Measurements from ENCODE around the gene TMC7. TPM values are rescaled to one million over a fixed set of nuclear protein-coding genes. Genes with fewer than 3 reads are reported as not detected.
"Not testable (repeated sequence)": the region's sequence is repeated elsewhere in the genome, so short reads cannot be mapped to it uniquely, and the experiment has no call there.

Gene TMC7
- total RNA-seq, 1 donor from 2014 or later, result 2.4 TPM

DNA sequence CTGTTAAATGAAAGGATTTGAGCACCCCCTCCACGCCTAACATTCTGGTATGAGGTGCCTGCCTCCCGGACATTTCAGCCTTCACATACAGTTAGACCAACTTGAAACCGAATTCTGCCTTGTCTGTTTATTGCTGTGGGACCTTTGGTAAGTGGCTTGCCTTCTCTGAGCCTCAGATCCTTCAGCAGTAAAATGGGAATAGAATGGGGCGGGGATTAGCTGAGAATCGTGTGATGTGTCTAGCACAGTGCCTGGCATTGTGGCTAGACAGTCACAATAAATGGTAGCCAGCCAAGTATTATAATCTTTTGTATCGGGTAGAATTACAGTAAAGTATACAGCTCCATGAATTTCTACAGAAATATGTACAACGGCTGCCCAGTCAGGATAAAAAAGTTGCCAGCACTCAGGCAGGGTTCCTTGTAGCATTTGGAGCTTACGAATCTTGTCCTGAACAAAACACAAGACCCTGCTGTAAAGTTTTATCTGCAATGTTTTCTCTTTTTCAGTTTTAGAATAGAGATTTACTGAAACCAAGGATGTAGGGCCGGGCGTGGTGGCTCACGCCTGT is 786 bp downstream of the TMC7 start:
- no peak for DNase-seq

DNA sequence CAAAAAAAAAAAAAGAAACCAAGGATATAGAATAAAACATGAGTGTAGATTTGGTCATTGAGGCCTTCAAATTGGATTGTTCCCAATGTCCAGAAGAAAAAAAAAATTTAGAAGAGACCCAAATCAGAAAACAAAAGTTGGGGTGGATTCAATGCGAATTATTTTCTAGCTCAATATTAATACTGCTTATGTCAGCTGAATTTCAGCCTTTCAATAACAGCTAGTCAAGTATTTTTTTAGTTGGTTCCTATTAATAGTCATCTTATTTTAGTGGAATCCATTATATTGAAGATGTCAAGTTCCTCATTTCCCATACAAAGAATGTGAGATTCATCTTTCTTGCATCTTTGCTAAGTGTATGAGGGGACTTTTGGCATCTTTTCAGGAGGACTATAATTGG is 1.5 kb downstream of the TMC7 start:
- not testable (repeated sequence) for DNase-seq

DNA sequence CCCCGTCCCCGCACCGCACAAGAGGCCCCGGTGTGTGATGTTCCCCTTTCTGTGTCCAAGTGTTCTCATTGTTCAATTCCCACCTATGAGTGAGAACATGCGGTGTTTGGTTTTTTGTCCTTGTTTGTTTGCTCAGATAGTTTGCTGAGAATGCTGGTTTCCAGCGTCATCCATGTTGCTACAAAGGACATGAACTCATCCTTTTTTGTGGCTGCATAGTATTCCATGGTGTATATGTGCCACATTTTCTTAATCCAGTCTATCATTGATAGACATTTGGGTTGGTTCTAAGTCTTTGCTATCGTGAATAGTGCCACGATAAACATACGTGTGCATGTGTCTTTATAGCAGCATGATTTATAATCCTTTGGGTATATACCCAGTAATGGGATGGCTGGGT is 8.0 kb downstream of the TMC7 start:
- DNase-seq, result not testable (repeated sequence)

DNA sequence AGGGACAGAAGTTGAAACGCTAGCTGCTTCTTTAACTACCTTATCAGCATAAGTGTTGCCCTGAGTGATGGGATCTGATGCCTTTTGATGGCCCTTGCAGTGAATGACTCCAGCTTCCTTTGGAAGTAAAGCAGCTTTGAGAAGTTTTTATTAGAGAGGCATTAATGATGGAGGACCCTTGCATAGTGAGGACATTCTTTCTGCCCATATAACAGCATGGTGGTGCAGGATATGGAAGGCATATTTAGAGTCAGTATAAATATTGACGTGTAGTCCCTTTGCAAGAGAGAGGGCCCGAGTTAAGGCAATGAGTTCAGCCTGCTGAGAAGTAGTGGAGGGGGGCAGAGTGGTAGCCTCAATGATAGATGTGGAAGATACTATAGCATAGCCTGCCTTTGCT is 9.8 kb downstream of the TMC7 start:
- not testable (repeated sequence) for DNase-seq

- DNase-seq, result not testable (repeated sequence)
These were observed 10.4 kb downstream of the TMC7 start for GRCh38 chr16:18994181-18994580.

DNA sequence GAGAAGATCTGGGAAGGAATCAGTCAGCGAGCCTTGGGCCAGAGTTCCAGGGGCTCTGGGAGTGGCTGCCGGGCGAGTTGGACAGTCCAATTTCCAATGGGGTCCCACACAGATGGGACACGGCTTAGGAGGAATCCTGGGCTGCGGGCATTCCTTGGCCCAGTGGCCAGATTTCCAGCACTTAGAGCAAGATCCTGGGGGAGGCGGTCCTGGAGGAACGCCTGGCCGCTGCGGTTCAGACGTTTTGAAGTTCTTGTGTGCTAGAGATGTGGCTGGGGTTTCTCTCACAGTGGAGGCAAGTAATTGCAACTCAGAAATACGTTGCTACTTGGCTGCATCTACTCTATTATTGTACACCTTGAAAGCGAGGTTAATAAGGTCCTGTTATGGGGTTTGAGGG is 11.7 kb downstream of the TMC7 start:
- DNase-seq, result not testable (repeated sequence)

GRCh38 chr16:18996536-18996935 is 12.8 kb downstream of the TMC7 start:
- not testable (repeated sequence) for DNase-seq

DNA sequence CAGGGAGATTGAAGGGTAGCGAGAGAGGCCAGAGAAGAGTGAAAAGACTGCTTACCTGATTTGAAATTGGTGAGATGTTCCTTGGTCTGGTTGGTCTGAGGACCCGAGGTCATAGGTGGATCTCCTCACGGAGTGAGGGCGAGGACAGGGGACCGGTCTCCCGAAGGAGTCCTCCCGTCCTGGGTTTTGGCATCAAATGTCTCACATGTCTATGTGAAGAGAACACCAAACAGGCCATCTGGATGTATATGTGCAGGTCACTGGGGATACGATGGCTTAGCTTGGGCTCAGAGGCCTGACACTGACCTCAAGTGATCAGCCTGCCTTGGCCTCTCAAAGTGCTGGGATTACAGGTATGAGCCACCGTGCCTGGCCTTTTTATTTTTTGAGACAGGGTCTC is 13.3 kb downstream of the TMC7 start:
- DNase-seq, result not testable (repeated sequence)

DNA sequence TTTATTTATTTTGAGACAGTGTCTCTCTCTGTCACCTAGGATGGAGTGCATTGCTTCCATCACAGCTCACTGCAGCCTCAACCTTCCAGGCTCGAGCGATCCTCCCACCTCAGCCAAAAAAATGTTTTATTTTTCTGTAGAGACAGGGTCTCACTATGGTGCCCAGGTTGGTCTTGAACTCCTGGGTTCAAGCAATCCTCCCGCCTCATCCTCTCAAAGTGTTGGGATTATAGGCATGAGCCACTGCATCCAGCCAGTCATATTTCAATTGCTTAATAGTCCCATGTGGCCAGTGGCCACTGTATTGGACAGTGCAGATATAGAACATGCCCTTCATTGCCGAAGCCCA is 15.3 kb downstream of the TMC7 start:
- DNase-seq, result no peak

DNA sequence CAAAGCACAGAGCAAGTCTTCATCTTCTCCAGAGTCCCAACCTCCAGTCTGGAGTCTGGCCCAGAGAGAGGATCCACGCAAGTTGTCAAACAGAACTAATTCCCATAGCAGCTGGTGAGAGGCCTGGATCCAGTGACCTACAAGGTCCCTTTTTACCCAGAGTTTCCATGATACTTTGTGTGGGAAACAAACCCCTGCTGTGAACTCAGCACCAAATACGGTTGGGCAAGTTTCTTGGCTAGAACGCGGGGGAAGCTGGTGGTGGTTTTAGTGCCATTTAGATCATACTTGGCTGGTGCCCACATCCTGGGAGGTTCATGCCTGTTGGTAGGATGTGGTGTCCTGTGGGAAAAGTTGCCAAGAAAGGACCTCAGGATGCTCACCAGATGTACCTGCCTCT is 18.1 kb downstream of the TMC7 start:
- no peak for DNase-seq

DNA sequence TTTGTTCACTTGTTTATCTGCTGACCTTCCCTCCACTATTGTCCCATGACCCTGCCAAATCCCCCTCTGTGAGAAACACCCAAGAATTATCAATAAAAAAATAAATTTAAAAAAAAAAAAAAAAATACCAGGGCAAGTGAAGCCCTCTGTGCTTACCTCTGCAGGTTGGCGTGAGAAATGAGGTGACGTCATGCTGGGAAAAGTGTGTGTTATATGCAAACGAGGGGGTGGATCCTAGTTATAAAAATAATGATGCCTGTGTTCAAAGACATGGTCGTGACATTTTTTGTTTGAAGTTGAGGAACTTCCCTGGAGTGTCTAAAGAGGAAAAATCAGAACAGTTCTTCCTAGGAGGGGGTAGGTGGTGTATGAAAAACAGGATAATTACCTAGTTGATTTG is 20.2 kb downstream of the TMC7 start:
- no peak for DNase-seq

GRCh38 chr16:19005561-19006445 is 22.1 kb downstream of the TMC7 start:
- DNase-seq, result peak; percentile 31

DNA sequence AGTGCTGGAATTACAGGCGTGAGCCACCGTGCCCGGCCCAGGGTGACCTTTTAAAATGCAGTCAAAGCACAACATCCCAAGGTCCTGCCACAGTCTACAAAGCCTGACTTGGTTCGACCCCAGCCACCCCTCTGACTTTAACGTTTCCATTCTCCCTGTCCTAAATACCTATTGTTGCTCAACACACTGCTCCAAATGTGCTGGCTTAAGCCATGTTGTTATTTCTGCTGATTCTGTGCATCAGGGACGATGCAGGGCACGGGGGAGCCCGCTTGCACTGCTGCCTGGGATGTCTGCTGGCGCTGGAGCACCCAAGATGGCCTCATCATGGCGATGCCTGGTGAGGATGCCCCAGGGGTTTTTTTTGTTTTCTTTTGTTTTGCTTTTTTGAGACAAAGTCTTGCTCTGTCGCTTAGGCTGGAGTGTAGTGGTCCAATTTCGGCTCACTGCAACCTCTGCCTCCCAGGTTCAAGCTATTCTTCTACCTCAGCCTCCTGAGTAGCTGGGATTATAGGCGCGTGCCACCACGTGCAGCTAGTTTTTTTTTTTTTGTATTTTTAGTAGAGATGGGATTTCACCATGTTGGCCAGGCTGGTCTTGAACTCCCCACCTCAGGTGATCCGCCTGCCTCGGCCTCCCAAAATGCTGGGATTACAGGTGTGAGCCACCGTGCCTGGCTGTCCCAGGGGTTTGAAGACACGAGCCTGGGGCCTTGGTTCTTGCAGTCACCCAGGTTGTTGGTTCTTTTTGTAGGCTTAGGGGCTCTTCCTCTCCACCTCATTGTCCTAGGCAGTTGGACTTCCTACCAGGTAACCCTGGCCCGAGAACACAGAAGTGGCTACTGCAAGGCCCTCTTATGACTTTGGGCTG is 22.9 kb downstream of the TMC7 start:
- no peak for DNase-seq

- DNase-seq, result no peak
These were observed 24.8 kb downstream of the TMC7 start for GRCh38 chr16:19008245-19009169.

DNA sequence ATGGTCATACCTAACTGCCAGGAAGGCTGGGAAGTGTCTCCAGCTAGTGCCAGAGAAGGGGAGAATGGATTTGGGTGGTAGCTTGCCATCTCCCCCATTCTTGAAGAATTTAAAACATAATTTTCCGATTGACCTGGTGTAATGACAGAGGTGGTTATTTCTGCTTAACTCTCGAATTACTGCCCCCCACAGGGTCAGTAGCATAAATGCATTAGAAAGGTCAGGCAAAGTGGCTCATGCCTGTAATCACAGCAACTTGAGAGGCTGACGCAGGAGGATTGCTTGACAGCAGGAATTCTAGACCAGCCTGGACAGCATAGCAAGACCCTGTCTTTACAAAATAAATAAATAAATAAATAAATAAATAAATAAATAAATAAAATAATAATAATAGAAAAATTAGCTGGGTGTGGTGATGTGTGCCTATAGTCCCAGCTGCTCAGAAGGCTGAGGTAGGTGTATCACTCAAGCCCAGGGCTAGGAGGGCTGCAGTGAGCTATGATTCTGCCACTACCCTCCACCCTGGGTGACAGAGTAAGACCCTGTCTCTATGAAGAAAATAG is 27.5 kb downstream of the TMC7 start:
- no peak for DNase-seq

GRCh38 chr16:19014461-19014860 is 30.7 kb downstream of the TMC7 start:
- no peak for DNase-seq

GRCh38 chr16:19017179-19017578 is 33.4 kb downstream of the TMC7 start:
- DNase-seq, result no peak

- DNase-seq, result no peak
These were observed 37.0 kb downstream of the TMC7 start for GRCh38 chr16:19020689-19021088.

GRCh38 chr16:19021747-19022146 is 38.0 kb downstream of the TMC7 start:
- DNase-seq, result no peak

DNA sequence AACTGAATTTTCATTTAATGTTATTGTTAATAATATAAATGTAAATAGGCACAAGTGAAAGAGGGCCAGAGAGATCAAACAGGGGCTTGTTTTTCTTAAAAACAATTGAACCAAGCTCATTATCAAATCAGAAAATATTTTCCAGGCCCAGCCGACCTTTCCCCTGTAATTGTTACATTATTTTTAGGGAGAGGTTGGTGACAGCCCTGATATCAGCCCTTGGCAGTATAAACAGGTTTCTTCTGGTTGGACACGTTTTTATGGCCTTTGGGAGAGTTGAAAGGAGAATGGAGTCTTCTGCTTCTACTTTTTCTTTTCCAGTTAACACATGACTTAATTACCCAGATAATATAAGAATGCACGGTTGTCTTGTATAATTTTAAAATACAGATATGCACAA is 43.7 kb downstream of the TMC7 start:
- no peak for DNase-seq

DNA sequence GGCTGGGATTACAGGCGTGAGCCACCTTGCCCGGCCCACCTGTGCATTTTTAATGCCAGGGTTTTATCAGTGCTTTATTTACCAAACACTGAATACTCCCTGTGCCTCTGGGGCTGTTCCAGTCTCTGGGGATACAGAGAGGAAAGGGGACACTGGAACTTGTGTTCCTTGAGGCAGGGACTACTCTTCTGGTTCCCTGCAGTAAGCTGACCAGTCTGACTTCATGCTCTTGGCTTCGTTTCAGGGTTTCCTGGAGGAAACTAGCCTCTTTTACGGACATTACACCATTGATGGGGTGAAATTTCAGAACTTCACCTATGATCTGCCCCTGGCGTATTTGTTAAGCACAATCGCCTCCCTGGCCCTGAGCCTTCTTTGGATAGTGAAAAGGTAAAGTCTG is 46.2 kb downstream of the TMC7 start:
- DNase-seq, result no peak

DNA sequence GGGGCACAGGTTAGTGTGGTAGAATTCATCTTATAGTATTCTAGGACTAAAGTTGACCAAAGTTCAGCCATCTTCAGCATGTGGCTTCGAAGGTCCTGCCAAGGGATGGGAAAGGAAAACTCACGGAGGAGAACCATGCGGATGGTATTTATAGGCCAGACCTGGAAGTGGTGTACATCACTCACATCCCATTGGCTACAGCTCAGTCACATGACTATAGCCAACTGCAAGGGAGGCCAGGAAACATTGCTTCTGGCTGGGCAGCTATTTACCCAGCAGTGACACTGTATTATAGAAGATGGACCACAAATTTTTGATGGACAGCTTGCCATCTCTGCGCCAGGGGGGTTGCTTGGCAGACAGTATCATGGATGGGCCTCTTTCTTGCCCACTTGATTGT is 48.0 kb downstream of the TMC7 start:
- DNase-seq, result no peak

Data from tongue (tissue), 2 donors.